Measurements from ENCODE around the gene MDFI. TPM values are rescaled to one million over a fixed set of nuclear protein-coding genes. Genes with fewer than 3 reads are reported as not detected.

The MDFI gene
- total and polyA plus RNA-seq, 2 experiments from 2014 or later, result 2.8 to 51.4 TPM

DNA sequence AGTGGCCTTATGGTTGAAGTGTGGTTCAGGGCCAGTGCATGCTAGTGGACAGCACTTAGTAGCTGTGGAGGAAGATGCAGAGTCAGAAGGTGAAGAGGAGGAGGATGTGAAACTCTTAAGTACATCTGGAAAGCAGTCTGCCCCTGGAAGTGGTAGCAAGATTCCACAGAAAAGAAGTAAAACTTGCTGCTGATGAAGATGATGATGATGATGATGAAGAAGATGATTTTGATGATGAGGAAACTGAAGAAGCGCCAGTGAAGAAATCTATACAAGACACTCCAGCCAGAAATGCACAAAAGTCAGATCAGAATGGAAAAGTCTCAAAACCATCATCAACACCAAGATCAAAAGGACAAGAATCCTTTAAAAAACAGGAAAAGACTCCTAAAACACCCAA, 28.9 kb downstream of the MDFI start:
- no peak overlapping the region for H2AFZ ChIP-seq
- H3K27me3 Mint-ChIP-seq (ENCODE audit: insufficient read depth, low read depth, poor library complexity), result peaks cover 7% of the 10 kb centered on the region

More for the DNA sequence above, 28.9 kb downstream of the MDFI start:
- H3K36me3 ChIP-seq (ENCODE audit: insufficient read depth), result no peaks in the 10 kb centered on the region
- no peaks in the 10 kb centered on the region for H3K27me3 ChIP-seq (ENCODE audit: insufficient read depth)
- TF ChIP-seq, protein P1, sequence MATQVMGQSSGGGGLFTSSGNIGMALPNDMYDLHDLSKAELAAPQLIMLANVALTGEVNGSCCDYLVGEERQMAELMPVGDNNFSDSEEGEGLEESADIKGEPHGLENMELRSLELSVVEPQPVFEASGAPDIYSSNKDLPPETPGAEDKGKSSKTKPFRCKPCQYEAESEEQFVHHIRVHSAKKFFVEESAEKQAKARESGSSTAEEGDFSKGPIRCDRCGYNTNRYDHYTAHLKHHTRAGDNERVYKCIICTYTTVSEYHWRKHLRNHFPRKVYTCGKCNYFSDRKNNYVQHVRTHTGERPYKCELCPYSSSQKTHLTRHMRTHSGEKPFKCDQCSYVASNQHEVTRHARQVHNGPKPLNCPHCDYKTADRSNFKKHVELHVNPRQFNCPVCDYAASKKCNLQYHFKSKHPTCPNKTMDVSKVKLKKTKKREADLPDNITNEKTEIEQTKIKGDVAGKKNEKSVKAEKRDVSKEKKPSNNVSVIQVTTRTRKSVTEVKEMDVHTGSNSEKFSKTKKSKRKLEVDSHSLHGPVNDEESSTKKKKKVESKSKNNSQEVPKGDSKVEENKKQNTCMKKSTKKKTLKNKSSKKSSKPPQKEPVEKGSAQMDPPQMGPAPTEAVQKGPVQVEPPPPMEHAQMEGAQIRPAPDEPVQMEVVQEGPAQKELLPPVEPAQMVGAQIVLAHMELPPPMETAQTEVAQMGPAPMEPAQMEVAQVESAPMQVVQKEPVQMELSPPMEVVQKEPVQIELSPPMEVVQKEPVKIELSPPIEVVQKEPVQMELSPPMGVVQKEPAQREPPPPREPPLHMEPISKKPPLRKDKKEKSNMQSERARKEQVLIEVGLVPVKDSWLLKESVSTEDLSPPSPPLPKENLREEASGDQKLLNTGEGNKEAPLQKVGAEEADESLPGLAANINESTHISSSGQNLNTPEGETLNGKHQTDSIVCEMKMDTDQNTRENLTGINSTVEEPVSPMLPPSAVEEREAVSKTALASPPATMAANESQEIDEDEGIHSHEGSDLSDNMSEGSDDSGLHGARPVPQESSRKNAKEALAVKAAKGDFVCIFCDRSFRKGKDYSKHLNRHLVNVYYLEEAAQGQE (IDR thresholded peaks at IDR 0.05; ENCODE audit: unreplicated experiment), result no peak
- TF ChIP-seq EZH2 (IDR thresholded peaks at IDR 0.05; ENCODE audit: low read depth, unreplicated experiment) (no peak), NANOG (IDR thresholded peaks at IDR 0.05; ENCODE audit: borderline replicate concordance) (no peak), POLR2AphosphoS5 (IDR thresholded peaks at IDR 0.05; ENCODE audit: low read depth) (no peak), CREB1 (CRISPR knock-in tag; IDR thresholded peaks at IDR 0.05; ENCODE audit: low read depth) (no peak), JUNB (IDR thresholded peaks at IDR 0.05; ENCODE audit: unreplicated experiment) (no peak), STAT1 (IDR thresholded peaks at IDR 0.05; ENCODE audit: unreplicated experiment) (no peak), ZNF114 (CRISPR knock-in tag; IDR thresholded peaks at IDR 0.05) (no peak), ZNF331 (CRISPR knock-in tag; IDR thresholded peaks at IDR 0.05; ENCODE audit: low read depth) (no peak), EZH2phosphoT487 (IDR thresholded peaks at IDR 0.05; ENCODE audit: unreplicated experiment) (no peak)
- TF ChIP-seq, protein P2, sequence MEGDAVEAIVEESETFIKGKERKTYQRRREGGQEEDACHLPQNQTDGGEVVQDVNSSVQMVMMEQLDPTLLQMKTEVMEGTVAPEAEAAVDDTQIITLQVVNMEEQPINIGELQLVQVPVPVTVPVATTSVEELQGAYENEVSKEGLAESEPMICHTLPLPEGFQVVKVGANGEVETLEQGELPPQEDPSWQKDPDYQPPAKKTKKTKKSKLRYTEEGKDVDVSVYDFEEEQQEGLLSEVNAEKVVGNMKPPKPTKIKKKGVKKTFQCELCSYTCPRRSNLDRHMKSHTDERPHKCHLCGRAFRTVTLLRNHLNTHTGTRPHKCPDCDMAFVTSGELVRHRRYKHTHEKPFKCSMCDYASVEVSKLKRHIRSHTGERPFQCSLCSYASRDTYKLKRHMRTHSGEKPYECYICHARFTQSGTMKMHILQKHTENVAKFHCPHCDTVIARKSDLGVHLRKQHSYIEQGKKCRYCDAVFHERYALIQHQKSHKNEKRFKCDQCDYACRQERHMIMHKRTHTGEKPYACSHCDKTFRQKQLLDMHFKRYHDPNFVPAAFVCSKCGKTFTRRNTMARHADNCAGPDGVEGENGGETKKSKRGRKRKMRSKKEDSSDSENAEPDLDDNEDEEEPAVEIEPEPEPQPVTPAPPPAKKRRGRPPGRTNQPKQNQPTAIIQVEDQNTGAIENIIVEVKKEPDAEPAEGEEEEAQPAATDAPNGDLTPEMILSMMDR (conservative IDR thresholded peaks at IDR 0.05; ENCODE audit: low read depth in 2 of 2), result no peak
- TF ChIP-seq, protein P3, sequence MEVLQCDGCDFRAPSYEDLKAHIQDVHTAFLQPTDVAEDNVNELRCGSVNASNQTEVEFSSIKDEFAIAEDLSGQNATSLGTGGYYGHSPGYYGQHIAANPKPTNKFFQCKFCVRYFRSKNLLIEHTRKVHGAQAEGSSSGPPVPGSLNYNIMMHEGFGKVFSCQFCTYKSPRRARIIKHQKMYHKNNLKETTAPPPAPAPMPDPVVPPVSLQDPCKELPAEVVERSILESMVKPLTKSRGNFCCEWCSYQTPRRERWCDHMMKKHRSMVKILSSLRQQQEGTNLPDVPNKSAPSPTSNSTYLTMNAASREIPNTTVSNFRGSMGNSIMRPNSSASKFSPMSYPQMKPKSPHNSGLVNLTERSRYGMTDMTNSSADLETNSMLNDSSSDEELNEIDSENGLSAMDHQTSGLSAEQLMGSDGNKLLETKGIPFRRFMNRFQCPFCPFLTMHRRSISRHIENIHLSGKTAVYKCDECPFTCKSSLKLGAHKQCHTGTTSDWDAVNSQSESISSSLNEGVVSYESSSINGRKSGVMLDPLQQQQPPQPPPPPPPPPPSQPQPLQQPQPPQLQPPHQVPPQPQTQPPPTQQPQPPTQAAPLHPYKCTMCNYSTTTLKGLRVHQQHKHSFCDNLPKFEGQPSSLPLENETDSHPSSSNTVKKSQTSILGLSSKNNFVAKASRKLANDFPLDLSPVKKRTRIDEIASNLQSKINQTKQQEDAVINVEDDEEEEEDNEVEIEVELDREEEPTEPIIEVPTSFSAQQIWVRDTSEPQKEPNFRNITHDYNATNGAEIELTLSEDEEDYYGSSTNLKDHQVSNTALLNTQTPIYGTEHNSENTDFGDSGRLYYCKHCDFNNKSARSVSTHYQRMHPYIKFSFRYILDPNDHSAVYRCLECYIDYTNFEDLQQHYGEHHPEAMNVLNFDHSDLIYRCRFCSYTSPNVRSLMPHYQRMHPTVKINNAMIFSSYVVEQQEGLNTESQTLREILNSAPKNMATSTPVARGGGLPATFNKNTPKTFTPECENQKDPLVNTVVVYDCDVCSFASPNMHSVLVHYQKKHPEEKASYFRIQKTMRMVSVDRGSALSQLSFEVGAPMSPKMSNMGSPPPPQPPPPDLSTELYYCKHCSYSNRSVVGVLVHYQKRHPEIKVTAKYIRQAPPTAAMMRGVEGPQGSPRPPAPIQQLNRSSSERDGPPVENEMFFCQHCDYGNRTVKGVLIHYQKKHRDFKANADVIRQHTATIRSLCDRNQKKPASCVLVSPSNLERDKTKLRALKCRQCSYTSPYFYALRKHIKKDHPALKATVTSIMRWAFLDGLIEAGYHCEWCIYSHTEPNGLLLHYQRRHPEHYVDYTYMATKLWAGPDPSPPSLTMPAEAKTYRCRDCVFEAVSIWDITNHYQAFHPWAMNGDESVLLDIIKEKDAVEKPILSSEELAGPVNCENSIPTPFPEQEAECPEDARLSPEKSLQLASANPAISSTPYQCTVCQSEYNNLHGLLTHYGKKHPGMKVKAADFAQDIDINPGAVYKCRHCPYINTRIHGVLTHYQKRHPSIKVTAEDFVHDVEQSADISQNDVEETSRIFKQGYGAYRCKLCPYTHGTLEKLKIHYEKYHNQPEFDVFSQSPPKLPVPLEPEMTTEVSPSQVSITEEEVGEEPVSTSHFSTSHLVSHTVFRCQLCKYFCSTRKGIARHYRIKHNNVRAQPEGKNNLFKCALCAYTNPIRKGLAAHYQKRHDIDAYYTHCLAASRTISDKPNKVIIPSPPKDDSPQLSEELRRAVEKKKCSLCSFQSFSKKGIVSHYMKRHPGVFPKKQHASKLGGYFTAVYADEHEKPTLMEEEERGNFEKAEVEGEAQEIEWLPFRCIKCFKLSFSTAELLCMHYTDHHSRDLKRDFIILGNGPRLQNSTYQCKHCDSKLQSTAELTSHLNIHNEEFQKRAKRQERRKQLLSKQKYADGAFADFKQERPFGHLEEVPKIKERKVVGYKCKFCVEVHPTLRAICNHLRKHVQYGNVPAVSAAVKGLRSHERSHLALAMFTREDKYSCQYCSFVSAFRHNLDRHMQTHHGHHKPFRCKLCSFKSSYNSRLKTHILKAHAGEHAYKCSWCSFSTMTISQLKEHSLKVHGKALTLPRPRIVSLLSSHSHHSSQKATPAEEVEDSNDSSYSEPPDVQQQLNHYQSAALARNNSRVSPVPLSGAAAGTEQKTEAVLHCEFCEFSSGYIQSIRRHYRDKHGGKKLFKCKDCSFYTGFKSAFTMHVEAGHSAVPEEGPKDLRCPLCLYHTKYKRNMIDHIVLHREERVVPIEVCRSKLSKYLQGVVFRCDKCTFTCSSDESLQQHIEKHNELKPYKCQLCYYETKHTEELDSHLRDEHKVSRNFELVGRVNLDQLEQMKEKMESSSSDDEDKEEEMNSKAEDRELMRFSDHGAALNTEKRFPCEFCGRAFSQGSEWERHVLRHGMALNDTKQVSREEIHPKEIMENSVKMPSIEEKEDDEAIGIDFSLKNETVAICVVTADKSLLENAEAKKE (CRISPR knock-in tag; IDR thresholded peaks at IDR 0.05), result no peak
- TF ChIP-seq, protein P4, sequence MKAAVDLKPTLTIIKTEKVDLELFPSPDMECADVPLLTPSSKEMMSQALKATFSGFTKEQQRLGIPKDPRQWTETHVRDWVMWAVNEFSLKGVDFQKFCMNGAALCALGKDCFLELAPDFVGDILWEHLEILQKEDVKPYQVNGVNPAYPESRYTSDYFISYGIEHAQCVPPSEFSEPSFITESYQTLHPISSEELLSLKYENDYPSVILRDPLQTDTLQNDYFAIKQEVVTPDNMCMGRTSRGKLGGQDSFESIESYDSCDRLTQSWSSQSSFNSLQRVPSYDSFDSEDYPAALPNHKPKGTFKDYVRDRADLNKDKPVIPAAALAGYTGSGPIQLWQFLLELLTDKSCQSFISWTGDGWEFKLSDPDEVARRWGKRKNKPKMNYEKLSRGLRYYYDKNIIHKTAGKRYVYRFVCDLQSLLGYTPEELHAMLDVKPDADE (IDR thresholded peaks at IDR 0.05), result no peak
- H3K4me2 ChIP-seq, result no peak overlapping the region
- ATAC-seq (no peak), DNase-seq (ENCODE audit: low spot score) (no peak)
- H3F3A ChIP-seq (replicated peaks; ENCODE audit: low read depth), result no peaks in the 10 kb centered on the region
- no peaks in the 10 kb centered on the region; the same call in 1 of the 2 replicates for H3K4me1 ChIP-seq (ENCODE audit: insufficient read depth)
- no peak overlapping the region for H3K4me3 ChIP-seq
- H3K27ac Mint-ChIP-seq, result no peak overlapping the region
- H3K4me1 Mint-ChIP-seq, result peaks cover 15% of the 10 kb centered on the region; the same call in 1 of the 3 replicates
- no peaks in the 10 kb centered on the region for H3K79me2 ChIP-seq (replicated peaks; ENCODE audit: insufficient read depth)
- H3K9me2 ChIP-seq (ENCODE audit: insufficient read depth), result peaks cover 3% of the 10 kb centered on the region; the same call in 1 of the 2 replicates
- no peak overlapping the region for H3K4me3 Mint-ChIP-seq
- no peaks in the 10 kb centered on the region for H3K36me3 Mint-ChIP-seq (ENCODE audit: low read depth)
- no peaks in the 10 kb centered on the region for H4K20me1 ChIP-seq (replicated peaks; ENCODE audit: insufficient read depth)
- H3K27ac ChIP-seq (ENCODE audit: low read depth), result no peak overlapping the region
- peaks cover 4% of the 10 kb centered on the region; the same call in 1 of the 3 replicates for H3K9me3 Mint-ChIP-seq
